Frontal cortex (tissue), 4 donors: Measurements from ENCODE around the gene SEMA3B. TPM values are rescaled to one million over a fixed set of nuclear protein-coding genes. Genes with fewer than 3 reads are reported as not detected.
"Not testable (repeated sequence)": the region's sequence is repeated elsewhere in the genome, so short reads cannot be mapped to it uniquely, and the experiment has no call there.

Source experiments
- DNase-seq, 2 donors: peaks; one replicate each; pipeline ENCODE4 v3.0.0; 2012; ENCODE audit warnings: low spot score in 2 of 2
- FAIRE-seq: peaks from 2 replicates; lab custom pipeline; 2012; peaks lifted over from hg19 to GRCh38; lab: Jason Lieb, UNC
- total RNA-seq: library from RNA; depleted of rRNA; stranded (reverse); fragments of >200 nt; gene quantifications from one replicate; pipeline ENCODE4 v1.2.3, GENCODE V29; 2014
- donor health status: control.
- donor health status: control.
- donor health status: control.

SEMA3B gene
- total RNA-seq, 1 donor from 2014 or later = 2.4 TPM

GRCh38 chr3:50302095-50303012 lies 33.4 kb downstream of the SEMA3B start:
- no peak for FAIRE-seq
- no peak for DNase-seq

- DNase-seq (no peak), FAIRE-seq (no peak)
Measured at GRCh38 chr3:50303013-50303815, 34.3 kb downstream of the SEMA3B start, which contains the start of gene HYAL1. HYAL1 (minus strand) TSS chr3:50303574; CDS start chr3:50302956, 618 bp downstream.

GRCh38 chr3:50304601-50305000 lies 35.7 kb downstream of the SEMA3B start:
- DNase-seq (no peak), FAIRE-seq (no peak)

- not testable (repeated sequence) for FAIRE-seq, DNase-seq
Measured at GRCh38 chr3:50312041-50312440, 43.1 kb downstream of the SEMA3B start.

- DNase-seq (no peak), FAIRE-seq (no peak)
Measured at GRCh38 chr3:50314342-50314741, 45.4 kb downstream of the SEMA3B start.

- no peak for FAIRE-seq
- DNase-seq = no peak
Measured at GRCh38 chr3:50314816-50315215, 45.9 kb downstream of the SEMA3B start.

- no peak for FAIRE-seq
- no peak for DNase-seq
Measured at GRCh38 chr3:50316657-50317242, 47.8 kb downstream of the SEMA3B start.

- DNase-seq = no peak
- FAIRE-seq = no peak
Measured at GRCh38 chr3:50317300-50317699, 48.4 kb downstream of the SEMA3B start.

- DNase-seq (no peak), FAIRE-seq (no peak)
Measured at GRCh38 chr3:50318163-50318562, 49.2 kb downstream of the SEMA3B start.

- DNase-seq = no peak
- no peak for FAIRE-seq
Measured at GRCh38 chr3:50318615-50319014, 49.7 kb downstream of the SEMA3B start.

- DNase-seq = no peak
Measured at GRCh38 chr3:50319181-50319893, 50.4 kb downstream of the SEMA3B start.

GRCh38 chr3:50319894-50320625 lies 51.1 kb downstream of the SEMA3B start:
- DNase-seq (no peak), FAIRE-seq (no peak)

More at GRCh38 chr3:50319181-50319893, 50.4 kb downstream of the SEMA3B start:
- no peak for FAIRE-seq

- peak; percentile 88 to 91 for DNase-seq
- FAIRE-seq = no peak
Measured at GRCh38 chr3:50320853-50321335, 51.9 kb downstream of the SEMA3B start.

GRCh38 chr3:50321336-50322114 lies 52.6 kb downstream of the SEMA3B start:
- DNase-seq = peak; percentile 90 to 91
- FAIRE-seq = no peak

GRCh38 chr3:50322115-50322385 lies 53.1 kb downstream of the SEMA3B start:
- FAIRE-seq (no peak), DNase-seq (no peak)

GRCh38 chr3:50322386-50323091 lies 53.6 kb downstream of the SEMA3B start, which contains the start of gene HYAL2:
HYAL2 (minus strand) TSS chr3:50322745; CDS start chr3:50320489, 2,256 bp downstream.
- FAIRE-seq (no peak), DNase-seq (no peak)

GRCh38 chr3:50323092-50323600 lies 54.2 kb downstream of the SEMA3B start:
- FAIRE-seq (no peak), DNase-seq (no peak)
